NCI-H69 (cell line): ENCODE data around the gene RRAS2.

Experiments
- DNase-seq: peaks from one replicate; lab custom pipeline; 2025; lab: John Stamatoyannopoulos, UW

Gene RRAS2

GRCh38 chr11:14336507-14337503 is 22.2 kb downstream of the RRAS2 start:
- DNase-seq, result no peak

- no peak for DNase-seq
Observed at GRCh38 chr11:14335712-14336111, 23.3 kb downstream of the RRAS2 start.

GRCh38 chr11:14334893-14335292 is 24.1 kb downstream of the RRAS2 start:
- DNase-seq, result no peak

- no peak for DNase-seq
Observed at GRCh38 chr11:14334192-14334591, 24.8 kb downstream of the RRAS2 start.

GRCh38 chr11:14331476-14332136 is 27.4 kb downstream of the RRAS2 start:
- DNase-seq, result no peak

- no peak for DNase-seq
Observed at GRCh38 chr11:14330881-14331280, 28.1 kb downstream of the RRAS2 start.

GRCh38 chr11:14329702-14330101 is 29.3 kb downstream of the RRAS2 start:
- DNase-seq, result no peak

- no peak for DNase-seq
Observed at GRCh38 chr11:14327116-14327515, 31.9 kb downstream of the RRAS2 start.

- no peak for DNase-seq
Observed at GRCh38 chr11:14323118-14323676, 35.8 kb downstream of the RRAS2 start.

GRCh38 chr11:14322510-14322909 is 36.5 kb downstream of the RRAS2 start:
- no peak for DNase-seq

GRCh38 chr11:14320020-14320419 is 39.0 kb downstream of the RRAS2 start:
- DNase-seq, result no peak

GRCh38 chr11:14318581-14318981 is 40.4 kb downstream of the RRAS2 start:
- DNase-seq, result no peak

GRCh38 chr11:14317659-14318325 is 41.2 kb downstream of the RRAS2 start:
- DNase-seq, result no peak

GRCh38 chr11:14315130-14315529 is 43.9 kb downstream of the RRAS2 start:
- DNase-seq, result no peak

- no peak for DNase-seq
Observed at GRCh38 chr11:14314127-14314526, 44.9 kb downstream of the RRAS2 start.

GRCh38 chr11:14312736-14313438 is 46.1 kb downstream of the RRAS2 start:
- DNase-seq, result no peak

- no peak for DNase-seq
Observed at GRCh38 chr11:14310679-14311078, 48.3 kb downstream of the RRAS2 start.

- DNase-seq, result peak; percentile 35
Observed at GRCh38 chr11:14309425-14310192, 49.4 kb downstream of the RRAS2 start.

GRCh38 chr11:14308897-14309387 is 50.0 kb downstream of the RRAS2 start:
- no peak for DNase-seq

- peak; percentile 50 for DNase-seq
Observed at GRCh38 chr11:14308114-14308896, 50.7 kb downstream of the RRAS2 start.
